ENCODE results near the gene VARS2.
"Not testable (repeated sequence)": the region's sequence is repeated elsewhere in the genome, so short reads cannot be mapped to it uniquely, and the experiment has no call there.

Gene VARS2

DNA sequence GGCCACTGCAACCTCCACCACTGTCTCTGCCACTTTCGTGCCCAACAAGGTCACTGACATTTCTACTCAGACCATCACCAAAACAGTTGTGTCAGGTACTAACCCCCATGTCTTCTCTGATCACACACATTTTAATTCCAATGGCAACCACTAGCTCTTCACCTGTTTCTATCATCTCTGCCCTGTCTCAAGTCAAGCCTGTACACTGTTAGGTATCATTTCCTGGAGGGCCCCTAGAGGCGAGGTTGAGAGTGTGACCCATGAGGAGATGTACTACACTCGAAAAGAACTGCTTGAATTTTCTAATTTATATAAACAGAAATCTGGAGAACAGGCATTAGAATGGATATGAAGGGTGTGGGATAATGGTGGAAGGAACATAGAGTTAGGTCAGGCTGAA is 52.1 kb downstream of the VARS2 start:
- ATAC-seq: no peak

- ATAC-seq: not testable (repeated sequence)
Measured at GRCh38 chr6:30969171-30969570, 55.1 kb downstream of the VARS2 start.

DNA sequence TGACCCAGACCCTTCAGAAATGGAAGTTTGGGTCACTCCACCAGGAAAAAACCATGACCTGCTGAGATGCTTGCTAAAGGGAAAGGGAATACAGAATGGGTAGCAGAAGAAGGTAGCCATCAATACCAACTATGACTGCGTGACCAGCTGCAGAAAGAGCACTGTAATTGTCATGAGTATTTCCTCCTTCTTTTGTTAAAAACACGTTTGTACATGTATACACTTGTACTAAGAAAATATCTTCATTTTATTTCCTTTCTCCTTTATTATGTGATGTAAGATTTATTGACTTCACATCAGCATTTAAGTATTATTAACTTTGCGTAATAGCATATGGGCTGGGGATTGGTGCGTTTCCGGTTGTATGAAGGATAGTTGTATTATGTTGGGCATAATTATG is 56.9 kb downstream of the VARS2 start:
- ATAC-seq: no peak

- ATAC-seq: no peak
Measured at GRCh38 chr6:30972816-30973215, 58.8 kb downstream of the VARS2 start.

- ATAC-seq: no peak
Measured at GRCh38 chr6:30974490-30975252, 60.6 kb downstream of the VARS2 start.

All from activated CD4-positive, CD25-positive, alpha-beta regulatory T cell treated with anti-CD3 and anti-CD28 coated beads, Interleukin-2, amount 50 U/mL, for 24 hours (primary cell).